ENCODE results near the gene TRMT11.

TRMT11 gene

GRCh38 chr6:125940247-125941041 lies 45.9 kb upstream of the TRMT11 start:
- Histone ChIP-seq H3K79me2 (ENCODE audit: insufficient read depth, low read length) (no peaks in the 10 kb centered on the region), H3K36me3 (ENCODE audit: insufficient read depth, low read length) (no peaks in the 10 kb centered on the region), H3K9me2 (ENCODE audit: low read depth, low read length) (no peaks in the 10 kb centered on the region), H3F3A (ENCODE audit: insufficient read depth, low read length) (no peaks in the 10 kb centered on the region), H3K27ac (ENCODE audit: low read depth, low read length, poor library complexity, severe bottlenecking) (no peak overlapping the region), H3K4me3 (ENCODE audit: low read depth, low read length, poor library complexity, severe bottlenecking) (no peak overlapping the region), H4K20me1 (ENCODE audit: insufficient read depth, low read length) (no peaks in the 10 kb centered on the region), H3K4me1 (ENCODE audit: insufficient read depth, low read length, severe bottlenecking) (no peaks in the 10 kb centered on the region), H3K27me3 (ENCODE audit: insufficient read depth, low read length) (no peaks in the 10 kb centered on the region), H3K9ac (ENCODE audit: low read length) (no peak overlapping the region), H2AFZ (ENCODE audit: low read length) (no peak overlapping the region), H3K4me2 (ENCODE audit: low read length) (no peak overlapping the region), H3K9me3 (ENCODE audit: low read length) (no peaks in the 10 kb centered on the region)
- TF ChIP-seq EZH2 (IDR thresholded peaks at IDR 0.05; ENCODE audit: borderline replicate concordance, low read length) (no peak), CTCF (IDR thresholded peaks at IDR 0.05; ENCODE audit: low read length) (no peak)

- no peaks in the 10 kb centered on the region for H3K79me2 ChIP-seq (ENCODE audit: insufficient read depth, low read length)
- H3K9me3 ChIP-seq (ENCODE audit: low read length), result no peaks in the 10 kb centered on the region
- no peaks in the 10 kb centered on the region for H3F3A ChIP-seq (ENCODE audit: insufficient read depth, low read length)
- H3K4me2 ChIP-seq (ENCODE audit: low read length), result no peak overlapping the region
- H3K36me3 ChIP-seq (ENCODE audit: insufficient read depth, low read length), result no peaks in the 10 kb centered on the region
- H3K4me3 ChIP-seq (ENCODE audit: low read depth, low read length, poor library complexity, severe bottlenecking), result no peak overlapping the region
- H4K20me1 ChIP-seq (ENCODE audit: insufficient read depth, low read length), result no peaks in the 10 kb centered on the region
- TF ChIP-seq EZH2 (IDR thresholded peaks at IDR 0.05; ENCODE audit: borderline replicate concordance, low read length) (no peak), CTCF (IDR thresholded peaks at IDR 0.05; ENCODE audit: low read length) (no peak)
- no peak overlapping the region for H2AFZ ChIP-seq (ENCODE audit: low read length)
- no peaks in the 10 kb centered on the region for H3K4me1 ChIP-seq (ENCODE audit: insufficient read depth, low read length, severe bottlenecking)
- H3K9me2 ChIP-seq (ENCODE audit: low read depth, low read length), result no peaks in the 10 kb centered on the region
- H3K27me3 ChIP-seq (ENCODE audit: insufficient read depth, low read length), result no peaks in the 10 kb centered on the region
- H3K27ac ChIP-seq (ENCODE audit: low read depth, low read length, poor library complexity, severe bottlenecking), result no peak overlapping the region
- H3K9ac ChIP-seq (ENCODE audit: low read length), result no peak overlapping the region
These were observed 43.4 kb upstream of the TRMT11 start for GRCh38 chr6:125942672-125943527.

- Histone ChIP-seq H2AFZ (ENCODE audit: low read length) (no peak overlapping the region), H3F3A (ENCODE audit: insufficient read depth, low read length) (no peaks in the 10 kb centered on the region), H3K4me2 (ENCODE audit: low read length) (no peak overlapping the region), H3K9ac (ENCODE audit: low read length) (no peak overlapping the region), H3K27me3 (ENCODE audit: insufficient read depth, low read length) (no peaks in the 10 kb centered on the region), H3K4me3 (ENCODE audit: low read depth, low read length, poor library complexity, severe bottlenecking) (no peak overlapping the region), H3K9me3 (ENCODE audit: low read length) (no peaks in the 10 kb centered on the region), H4K20me1 (ENCODE audit: insufficient read depth, low read length) (no peaks in the 10 kb centered on the region), H3K4me1 (ENCODE audit: insufficient read depth, low read length, severe bottlenecking) (no peaks in the 10 kb centered on the region), H3K36me3 (ENCODE audit: insufficient read depth, low read length) (no peaks in the 10 kb centered on the region), H3K9me2 (ENCODE audit: low read depth, low read length) (no peaks in the 10 kb centered on the region), H3K79me2 (ENCODE audit: insufficient read depth, low read length) (no peaks in the 10 kb centered on the region), H3K27ac (ENCODE audit: low read depth, low read length, poor library complexity, severe bottlenecking) (no peak overlapping the region)
- no peak for TF ChIP-seq CTCF (IDR thresholded peaks at IDR 0.05; ENCODE audit: low read length)
- TF ChIP-seq EZH2 (IDR thresholded peaks at IDR 0.05; ENCODE audit: borderline replicate concordance, low read length), result no peak
These were observed 42.6 kb upstream of the TRMT11 start for GRCh38 chr6:125943528-125944433.
